SK-N-SH treated with all-trans-retinoic acid at 6 μM for 48 hours (cell line): ENCODE data around the gene C1QL2.

ENCODE experiments used
- ATAC-seq: fragments of 200-7000 bp; cut with Tn5 transposase; 3 replicates; pipeline ENCODE4 v1.9.1; 2020; ENCODE audit warnings: mild to moderate bottlenecking, moderate library complexity
- ARNTL ChIP-seq: fragments of 450-650 bp; formaldehyde crosslinking; IDR thresholded peaks from 2 replicates; pipeline ENCODE4 v1.5.0; 2020; ENCODE audit warnings: low read depth, mild to moderate bottlenecking, moderate library complexity, borderline replicate concordance
- CSDC2 ChIP-seq: fragments of 250-450 bp; sonication (Bioruptor Pico); IDR thresholded peaks from 2 replicates; pipeline ENCODE4 v1.5.0; 2020; ENCODE audit warnings: mild to moderate bottlenecking, moderate library complexity
- ESRRG ChIP-seq: fragments of 250-450 bp; sonication (Bioruptor Pico); IDR thresholded peaks from 2 replicates; pipeline ENCODE4 v1.6.1; 2021; ENCODE audit warnings: mild to moderate bottlenecking
- GLIS3 ChIP-seq: fragments of 250-450 bp; sonication (Bioruptor Pico); IDR thresholded peaks from 2 replicates; pipeline ENCODE4 v1.5.0; 2020; ENCODE audit warnings: mild to moderate bottlenecking, moderate library complexity
- ISL1 ChIP-seq: fragments of 250-450 bp; sonication (Bioruptor Pico); IDR thresholded peaks from 2 replicates; pipeline ENCODE4 v2.1.2; 2022; ENCODE audit warnings: mild to moderate bottlenecking, moderate library complexity
- OSR1 ChIP-seq: fragments of 250-450 bp; sonication (Bioruptor Pico); IDR thresholded peaks from 2 replicates; pipeline ENCODE4 v1.8.0; 2022; ENCODE audit warnings: moderate library complexity, mild to moderate bottlenecking, inconsistent platforms
- PPARA ChIP-seq: fragments of 250-450 bp; sonication (Bioruptor Pico); IDR thresholded peaks from 2 replicates; pipeline ENCODE4 v1.5.0; 2020; ENCODE audit warnings: mild to moderate bottlenecking, borderline replicate concordance
- RARB ChIP-seq: fragments of 250-450 bp; sonication (Bioruptor Pico); IDR thresholded peaks from 2 replicates; pipeline ENCODE4 v1.8.0; 2021; ENCODE audit warnings: mild to moderate bottlenecking, moderate library complexity
- SNAI2 ChIP-seq: fragments of 250-450 bp; sonication (Bioruptor Pico); IDR thresholded peaks from 2 replicates; pipeline ENCODE4 v1.5.0; 2020; ENCODE audit warnings: mild to moderate bottlenecking, moderate library complexity
- TCF4 ChIP-seq: fragments of 250-450 bp; sonication (Bioruptor Pico); IDR thresholded peaks from 2 replicates; pipeline ENCODE4 v1.8.0; 2021; ENCODE audit warnings: mild to moderate bottlenecking, moderate library complexity, borderline replicate concordance
- TOX ChIP-seq: fragments of 250-450 bp; sonication (Bioruptor Pico); IDR thresholded peaks from 2 replicates; pipeline ENCODE4 v1.8.0; 2021; ENCODE audit warnings: mild to moderate bottlenecking, moderate library complexity, borderline replicate concordance
- ZC3H10 ChIP-seq: fragments of 250-450 bp; sonication (Bioruptor Pico); IDR thresholded peaks from 2 replicates; pipeline ENCODE4 v1.5.1; 2021; ENCODE audit warnings: mild to moderate bottlenecking, moderate library complexity
- ZFP3 ChIP-seq: fragments of 250-450 bp; sonication (Bioruptor Pico); IDR thresholded peaks from 2 replicates; pipeline ENCODE4 v1.5.0; 2020; ENCODE audit warnings: mild to moderate bottlenecking, moderate library complexity
- ZFP30 ChIP-seq: fragments of 450-650 bp; formaldehyde crosslinking; IDR thresholded peaks from 2 replicates; pipeline ENCODE4 v1.5.0; 2022; ENCODE audit warnings: mild to moderate bottlenecking, moderate library complexity
- ZNF565 ChIP-seq: fragments of 450-650 bp; formaldehyde crosslinking; conservative IDR thresholded peaks from 2 replicates; pipeline ENCODE4 v1.5.0; 2020; ENCODE audit warnings: low read depth, mild to moderate bottlenecking, moderate library complexity
- ZNF70 ChIP-seq: fragments of 450-650 bp; formaldehyde crosslinking; IDR thresholded peaks from 2 replicates; pipeline ENCODE4 v1.5.0; 2020; ENCODE audit warnings: mild to moderate bottlenecking, moderate library complexity
- ZNF8 ChIP-seq: fragments of 450-650 bp; formaldehyde crosslinking; IDR thresholded peaks from 2 replicates; pipeline ENCODE4 v1.5.0; 2020; ENCODE audit warnings: mild to moderate bottlenecking, moderate library complexity
- TF ChIP-seq, protein P1 (sequence below): fragments of 250-450 bp; sonication (Bioruptor Pico); IDR thresholded peaks from 2 replicates; pipeline ENCODE4 v1.5.1; 2020; ENCODE audit warnings: low read depth, mild to moderate bottlenecking, moderate library complexity
- TF ChIP-seq, protein P2 (sequence below): fragments of 250-450 bp; sonication (Bioruptor Pico); IDR thresholded peaks from 2 replicates; pipeline ENCODE4 v1.8.0; 2020; ENCODE audit warnings: mild to moderate bottlenecking, moderate library complexity, borderline replicate concordance
- TF ChIP-seq, protein P3 (sequence below): fragments of 250-450 bp; sonication (Bioruptor Pico); IDR thresholded peaks from 2 replicates; pipeline ENCODE4 v1.5.1; 2021; ENCODE audit warnings: mild to moderate bottlenecking, moderate library complexity
- TF ChIP-seq, protein P4 (sequence below): fragments of 250-450 bp; sonication (Bioruptor Pico); IDR thresholded peaks from 2 replicates; pipeline ENCODE4 v1.8.0; 2021; ENCODE audit warnings: low read depth, mild to moderate bottlenecking, moderate library complexity, borderline replicate concordance

Gene C1QL2

DNA sequence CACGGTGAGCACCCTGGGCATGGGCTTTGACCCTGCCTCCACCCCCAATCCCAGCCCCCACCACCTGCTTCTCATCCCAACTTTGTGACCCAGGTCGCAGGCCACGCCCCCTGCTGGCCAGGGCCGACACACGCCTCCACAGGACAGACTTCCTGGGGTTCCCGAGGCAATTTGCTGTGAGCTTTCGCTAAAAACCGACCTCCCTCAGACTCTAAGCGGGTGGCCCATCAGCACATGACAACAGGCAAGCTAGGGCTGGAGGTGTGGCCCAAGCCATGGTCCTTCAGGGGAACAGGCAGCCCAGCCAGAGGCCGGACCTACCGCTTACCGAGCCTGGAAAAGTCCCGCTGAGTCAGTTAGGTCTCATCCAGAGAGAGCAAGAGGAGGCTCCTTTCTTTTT lies 31.9 kb downstream of the C1QL2 start:
- ATAC-seq: peak; percentile 45; the same call in 1 of the 3 replicates
- TF ChIP-seq SNAI2 (CRISPR knock-in tag) (no peak), ISL1 (CRISPR knock-in tag) (no peak), TCF4 (no peak), ZNF565 (CRISPR knock-in tag) (no peak), GLIS3 (CRISPR knock-in tag) (no peak), ARNTL (CRISPR knock-in tag) (no peak), ZNF8 (CRISPR knock-in tag) (no peak), ZC3H10 (no peak), ZNF70 (no peak), ESRRG (CRISPR knock-in tag) (no peak), TOX (CRISPR knock-in tag) (no peak), CSDC2 (CRISPR knock-in tag) (no peak)
- TF ChIP-seq, protein P1, sequence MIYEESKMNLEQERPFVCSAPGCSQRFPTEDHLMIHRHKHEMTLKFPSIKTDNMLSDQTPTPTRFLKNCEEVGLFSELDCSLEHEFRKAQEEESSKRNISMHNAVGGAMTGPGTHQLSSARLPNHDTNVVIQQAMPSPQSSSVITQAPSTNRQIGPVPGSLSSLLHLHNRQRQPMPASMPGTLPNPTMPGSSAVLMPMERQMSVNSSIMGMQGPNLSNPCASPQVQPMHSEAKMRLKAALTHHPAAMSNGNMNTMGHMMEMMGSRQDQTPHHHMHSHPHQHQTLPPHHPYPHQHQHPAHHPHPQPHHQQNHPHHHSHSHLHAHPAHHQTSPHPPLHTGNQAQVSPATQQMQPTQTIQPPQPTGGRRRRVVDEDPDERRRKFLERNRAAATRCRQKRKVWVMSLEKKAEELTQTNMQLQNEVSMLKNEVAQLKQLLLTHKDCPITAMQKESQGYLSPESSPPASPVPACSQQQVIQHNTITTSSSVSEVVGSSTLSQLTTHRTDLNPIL (CRISPR knock-in tag): no peak
- TF ChIP-seq, protein P2, sequence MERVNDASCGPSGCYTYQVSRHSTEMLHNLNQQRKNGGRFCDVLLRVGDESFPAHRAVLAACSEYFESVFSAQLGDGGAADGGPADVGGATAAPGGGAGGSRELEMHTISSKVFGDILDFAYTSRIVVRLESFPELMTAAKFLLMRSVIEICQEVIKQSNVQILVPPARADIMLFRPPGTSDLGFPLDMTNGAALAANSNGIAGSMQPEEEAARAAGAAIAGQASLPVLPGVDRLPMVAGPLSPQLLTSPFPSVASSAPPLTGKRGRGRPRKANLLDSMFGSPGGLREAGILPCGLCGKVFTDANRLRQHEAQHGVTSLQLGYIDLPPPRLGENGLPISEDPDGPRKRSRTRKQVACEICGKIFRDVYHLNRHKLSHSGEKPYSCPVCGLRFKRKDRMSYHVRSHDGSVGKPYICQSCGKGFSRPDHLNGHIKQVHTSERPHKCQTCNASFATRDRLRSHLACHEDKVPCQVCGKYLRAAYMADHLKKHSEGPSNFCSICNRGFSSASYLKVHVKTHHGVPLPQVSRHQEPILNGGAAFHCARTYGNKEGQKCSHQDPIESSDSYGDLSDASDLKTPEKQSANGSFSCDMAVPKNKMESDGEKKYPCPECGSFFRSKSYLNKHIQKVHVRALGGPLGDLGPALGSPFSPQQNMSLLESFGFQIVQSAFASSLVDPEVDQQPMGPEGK (CRISPR knock-in tag): no peak
- TF ChIP-seq, protein P3, sequence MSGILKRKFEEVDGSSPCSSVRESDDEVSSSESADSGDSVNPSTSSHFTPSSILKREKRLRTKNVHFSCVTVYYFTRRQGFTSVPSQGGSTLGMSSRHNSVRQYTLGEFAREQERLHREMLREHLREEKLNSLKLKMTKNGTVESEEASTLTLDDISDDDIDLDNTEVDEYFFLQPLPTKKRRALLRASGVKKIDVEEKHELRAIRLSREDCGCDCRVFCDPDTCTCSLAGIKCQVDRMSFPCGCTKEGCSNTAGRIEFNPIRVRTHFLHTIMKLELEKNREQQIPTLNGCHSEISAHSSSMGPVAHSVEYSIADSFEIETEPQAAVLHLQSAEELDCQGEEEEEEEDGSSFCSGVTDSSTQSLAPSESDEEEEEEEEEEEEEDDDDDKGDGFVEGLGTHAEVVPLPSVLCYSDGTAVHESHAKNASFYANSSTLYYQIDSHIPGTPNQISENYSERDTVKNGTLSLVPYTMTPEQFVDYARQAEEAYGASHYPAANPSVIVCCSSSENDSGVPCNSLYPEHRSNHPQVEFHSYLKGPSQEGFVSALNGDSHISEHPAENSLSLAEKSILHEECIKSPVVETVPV: no peak

DNA sequence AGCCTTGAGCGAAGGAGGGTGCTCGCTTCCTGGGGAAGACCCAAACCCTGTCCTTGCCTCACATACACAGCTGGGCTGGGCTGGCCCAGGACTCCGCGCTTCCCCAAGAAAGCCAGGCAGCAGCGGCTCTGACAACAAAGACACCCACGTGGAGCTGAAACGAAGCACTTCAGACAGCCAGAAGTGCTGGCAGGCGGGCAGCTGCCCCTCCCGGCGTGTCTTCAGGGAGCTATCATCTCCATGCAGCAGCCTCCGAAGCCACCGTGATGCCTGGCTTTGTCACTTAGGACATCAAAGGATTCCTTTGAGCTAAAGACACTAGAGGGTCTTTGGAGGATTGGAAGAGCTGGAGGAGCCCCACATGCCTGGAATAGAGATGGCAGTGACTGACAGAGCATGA lies 35.2 kb downstream of the C1QL2 start:
- ATAC-seq: no peak
- TF ChIP-seq RARB (no peak), SNAI2 (CRISPR knock-in tag) (no peak), ZC3H10 (no peak), OSR1 (CRISPR knock-in tag) (no peak), ZFP30 (CRISPR knock-in tag) (no peak), PPARA (CRISPR knock-in tag) (no peak), ZNF70 (no peak), CSDC2 (CRISPR knock-in tag) (no peak), ARNTL (CRISPR knock-in tag) (no peak), ZFP3 (CRISPR knock-in tag) (no peak), TOX (CRISPR knock-in tag) (no peak), TCF4 (no peak), ZNF565 (CRISPR knock-in tag) (no peak), GLIS3 (CRISPR knock-in tag) (no peak)
- TF ChIP-seq, protein P3: no peak
- TF ChIP-seq, protein P2 (CRISPR knock-in tag): no peak
- TF ChIP-seq, protein P1 (CRISPR knock-in tag): no peak
- TF ChIP-seq, protein P4, sequence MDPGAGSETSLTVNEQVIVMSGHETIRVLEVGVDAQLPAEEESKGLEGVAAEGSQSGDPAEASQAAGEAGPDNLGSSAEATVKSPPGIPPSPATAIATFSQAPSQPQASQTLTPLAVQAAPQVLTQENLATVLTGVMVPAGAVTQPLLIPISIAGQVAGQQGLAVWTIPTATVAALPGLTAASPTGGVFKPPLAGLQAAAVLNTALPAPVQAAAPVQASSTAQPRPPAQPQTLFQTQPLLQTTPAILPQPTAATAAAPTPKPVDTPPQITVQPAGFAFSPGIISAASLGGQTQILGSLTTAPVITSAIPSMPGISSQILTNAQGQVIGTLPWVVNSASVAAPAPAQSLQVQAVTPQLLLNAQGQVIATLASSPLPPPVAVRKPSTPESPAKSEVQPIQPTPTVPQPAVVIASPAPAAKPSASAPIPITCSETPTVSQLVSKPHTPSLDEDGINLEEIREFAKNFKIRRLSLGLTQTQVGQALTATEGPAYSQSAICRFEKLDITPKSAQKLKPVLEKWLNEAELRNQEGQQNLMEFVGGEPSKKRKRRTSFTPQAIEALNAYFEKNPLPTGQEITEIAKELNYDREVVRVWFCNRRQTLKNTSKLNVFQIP (CRISPR knock-in tag): no peak
